ENCODE measurements around the gene RIOK3. TPM values are rescaled to one million over a fixed set of nuclear protein-coding genes. Genes with fewer than 3 reads are reported as not detected.

Gene RIOK3
- total and polyA plus RNA-seq, 2 of the 4 experiments (the other 2 are of a cell fraction): 21.5 to 38.9 TPM

GRCh38 chr18:23470620-23471387 is 17.7 kb downstream of the RIOK3 start:
- Histone ChIP-seq H3K4ac (ENCODE audit: low read depth, low read length) (no peak overlapping the region), H4K20me1 (ENCODE audit: insufficient read depth, low read length) (peaks cover 3% of the 10 kb centered on the region; the same call in 1 of the 2 replicates), H4K5ac (ENCODE audit: low read depth, low read length) (no peak overlapping the region), H3K27me3 (ENCODE audit: control insufficient read depth, insufficient read depth, low read length) (no peaks in the 10 kb centered on the region), H3K14ac (replicated peaks; ENCODE audit: low read depth, low read length) (no peak overlapping the region), H3K4me3 (ENCODE audit: insufficient read depth, low read depth, low read length) (no peak overlapping the region), H3K9me3 (ENCODE audit: control insufficient read depth, insufficient read depth, low read length) (no peaks in the 10 kb centered on the region), H3K9me1 (ENCODE audit: insufficient read depth, low read length) (no peaks in the 10 kb centered on the region), H2BK15ac (ENCODE audit: low read depth, low read length) (no peak overlapping the region), H3K18ac (ENCODE audit: low read depth, low read length) (no peak overlapping the region), H3K36me3 (ENCODE audit: control insufficient read depth, insufficient read depth, low read length) (peaks cover 59% of the 10 kb centered on the region), H2AK5ac (ENCODE audit: low read depth, low read length) (no peak overlapping the region), H3K23ac (ENCODE audit: low read depth, low read length) (no peak overlapping the region), H4K8ac (ENCODE audit: low read depth in 2 of 2, low read length in 2 of 2) (no peak overlapping the region), H2AFZ (replicated peaks; ENCODE audit: low read length, poor library complexity) (no peak overlapping the region), H3K79me1 (ENCODE audit: low read depth in 1 of 2, low read length in 2 of 2) (peaks cover 16 to 36% of the 10 kb centered on the region in 2 experiments; a peak in 3 of 4 replicates), H2BK20ac (ENCODE audit: low read depth, low read length) (no peak overlapping the region), H3K27ac (ENCODE audit: insufficient read depth, low read length) (no peak overlapping the region), H3K9ac (ENCODE audit: low read depth, low read length) (no peak overlapping the region), H4K91ac (ENCODE audit: insufficient read depth, low read depth, low read length) (no peak overlapping the region), H3K4me2 (ENCODE audit: low read depth, low read length) (no peak overlapping the region), H2AK9ac (replicated peaks; ENCODE audit: low read depth, low read length, poor library complexity) (no peak overlapping the region), H2BK120ac (ENCODE audit: low read depth, low read length) (no peak overlapping the region), H3K4me1 (ENCODE audit: control insufficient read depth, insufficient read depth, low read length) (no peaks in the 10 kb centered on the region), H3K56ac (ENCODE audit: extremely low read depth, insufficient read depth, low read length) (no peak overlapping the region), H2BK5ac (ENCODE audit: low read depth, low read length, poor library complexity, severe bottlenecking) (no peak overlapping the region)
- intact Hi-C loops (cut with micrococcal nuclease) (no loop called here), in situ Hi-C loops (cut with MboI; ENCODE audit: low sequenced_read_pairs) (no loop called here), dilution Hi-C loops (cut with HindIII; ENCODE audit: low sequenced_read_pairs, unreplicated experiment) (no loop called here)
- TF ChIP-seq MAFK (IDR thresholded peaks at IDR 0.05; ENCODE audit: low read depth, low read length) (no peak), MXI1 (IDR thresholded peaks at IDR 0.05; ENCODE audit: borderline replicate concordance, low read depth, low read length) (no peak), CHD1 (IDR thresholded peaks at IDR 0.05; ENCODE audit: low read depth, low read length) (no peak), RCOR1 (IDR thresholded peaks at IDR 0.05; ENCODE audit: insufficient replicate concordance, low read length) (no peak), USF2 (IDR thresholded peaks at IDR 0.05; ENCODE audit: low read depth, low read length) (no peak), CEBPB (IDR thresholded peaks at IDR 0.05; ENCODE audit: low read depth, low read length) (no peak), FOS (IDR thresholded peaks at IDR 0.05; ENCODE audit: low read depth, low read length) (no peak), BHLHE40 (IDR thresholded peaks at IDR 0.05; ENCODE audit: low read depth, low read length) (no peak), RFX5 (IDR thresholded peaks at IDR 0.05; ENCODE audit: low read depth, low read length) (no peak), RAD21 (IDR thresholded peaks at IDR 0.05; ENCODE audit: low read length) (no peak), NFE2L2 (IDR thresholded peaks at IDR 0.05; ENCODE audit: low read depth, low read length) (no peak; the same call in 1 of the 2 replicates), SMC3 (IDR thresholded peaks at IDR 0.05; ENCODE audit: low read depth, low read length) (no peak)
- TF ChIP-seq, protein P1, sequence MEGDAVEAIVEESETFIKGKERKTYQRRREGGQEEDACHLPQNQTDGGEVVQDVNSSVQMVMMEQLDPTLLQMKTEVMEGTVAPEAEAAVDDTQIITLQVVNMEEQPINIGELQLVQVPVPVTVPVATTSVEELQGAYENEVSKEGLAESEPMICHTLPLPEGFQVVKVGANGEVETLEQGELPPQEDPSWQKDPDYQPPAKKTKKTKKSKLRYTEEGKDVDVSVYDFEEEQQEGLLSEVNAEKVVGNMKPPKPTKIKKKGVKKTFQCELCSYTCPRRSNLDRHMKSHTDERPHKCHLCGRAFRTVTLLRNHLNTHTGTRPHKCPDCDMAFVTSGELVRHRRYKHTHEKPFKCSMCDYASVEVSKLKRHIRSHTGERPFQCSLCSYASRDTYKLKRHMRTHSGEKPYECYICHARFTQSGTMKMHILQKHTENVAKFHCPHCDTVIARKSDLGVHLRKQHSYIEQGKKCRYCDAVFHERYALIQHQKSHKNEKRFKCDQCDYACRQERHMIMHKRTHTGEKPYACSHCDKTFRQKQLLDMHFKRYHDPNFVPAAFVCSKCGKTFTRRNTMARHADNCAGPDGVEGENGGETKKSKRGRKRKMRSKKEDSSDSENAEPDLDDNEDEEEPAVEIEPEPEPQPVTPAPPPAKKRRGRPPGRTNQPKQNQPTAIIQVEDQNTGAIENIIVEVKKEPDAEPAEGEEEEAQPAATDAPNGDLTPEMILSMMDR (conservative IDR thresholded peaks at IDR 0.05; ENCODE audit: low read depth, low read length): no peak
- POLR2A ChIA-PET (ENCODE audit: unreplicated experiment): no interaction called here
- no TSS peak for BruUV-seq (replicated peaks)
- CTCF ChIA-PET: no interaction called here
- ATAC-seq (ENCODE audit: low read depth) (no peak), DNase-seq (no peak)
- 93% methylated on average over 2 of the region's 2 CpGs; no CpG with 5 or more reads in 1 of the 2 experiments for WGBS, 2 experiments (ENCODE audit: extremely low coverage in 2 of 2, insufficient read length in 1 of 2)
